Measurements from ENCODE around the gene PRSS2.
"Not testable (repeated sequence)": the region's sequence is repeated elsewhere in the genome, so short reads cannot be mapped to it uniquely, and the experiment has no call there.

PRSS2 gene

DNA sequence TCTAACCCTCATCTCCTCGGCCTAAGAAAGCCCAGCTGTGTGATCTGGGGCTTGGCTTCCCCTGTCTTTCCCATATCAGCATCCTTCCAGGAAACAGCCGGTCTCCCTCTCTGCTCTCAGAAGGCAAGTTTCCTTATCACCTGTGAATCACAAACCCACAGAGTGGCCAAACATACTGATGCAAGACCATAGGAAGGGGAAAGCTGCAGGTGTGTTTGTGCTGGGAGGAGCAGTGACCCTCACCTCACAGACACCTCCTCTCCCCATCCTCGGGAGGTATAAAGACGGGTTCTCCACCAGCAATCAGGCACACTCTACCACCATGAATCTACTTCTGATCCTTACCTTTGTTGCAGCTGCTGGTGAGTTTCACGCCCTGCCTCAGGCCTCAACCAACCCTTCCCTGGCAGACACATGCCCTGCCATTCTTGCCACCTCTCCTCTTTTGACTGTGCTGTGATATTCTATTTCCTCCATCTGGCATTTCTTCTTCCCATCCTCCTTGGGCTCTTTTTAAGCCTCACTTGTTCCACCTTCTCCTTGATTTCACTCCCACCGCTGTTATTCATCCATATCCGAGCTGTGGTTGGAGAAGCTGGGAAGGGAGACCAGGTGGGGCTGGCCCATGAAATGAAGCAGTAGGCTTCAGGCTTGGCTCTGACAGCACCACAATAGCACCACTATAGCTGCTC, at the start of gene PRSS2:
Gene PRSS2, plus strand, starts transcription at position 310 of the 692 bp plus-strand sequence. Its CDS starts 13 bp downstream, at position 323.
- H3K36me3 ChIP-seq (ENCODE audit: control insufficient read depth, insufficient read depth, low read length) = no peaks in the 10 kb centered on the region
- no peak within 1 kb of the TSS for H3K4me3 ChIP-seq (ENCODE audit: low read length)
- no peaks in the 10 kb centered on the region for H3K9me3 ChIP-seq (ENCODE audit: control insufficient read depth, low read length)
- H3K27me3 ChIP-seq (ENCODE audit: control insufficient read depth, insufficient read depth, low read length) = no peaks in the 10 kb centered on the region
- H3K9ac ChIP-seq (ENCODE audit: low read length) = no peak within 1 kb of the TSS
- no peaks in the 10 kb centered on the region for H3K4me1 ChIP-seq (ENCODE audit: control insufficient read depth, insufficient read depth, low read length)

DNA sequence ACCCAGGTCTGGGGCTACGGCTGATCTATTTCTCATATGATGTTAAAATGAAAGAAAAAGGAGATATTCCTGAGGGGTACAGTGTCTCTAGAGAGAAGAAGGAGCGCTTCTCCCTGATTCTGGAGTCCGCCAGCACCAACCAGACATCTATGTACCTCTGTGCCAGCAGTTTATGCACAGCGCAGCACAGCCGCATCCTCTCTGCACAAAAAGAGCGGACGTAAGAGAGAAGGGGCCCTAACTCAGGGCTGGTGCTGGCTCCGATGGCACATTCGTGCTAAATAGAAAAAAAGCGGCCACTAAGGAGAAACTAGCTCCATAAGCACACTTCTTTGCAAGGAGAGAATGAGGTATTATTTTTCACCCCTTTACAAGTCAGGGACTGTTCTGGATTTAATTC, 49.8 kb upstream of the PRSS2 start:
- Histone ChIP-seq H3K36me3 (ENCODE audit: control insufficient read depth, insufficient read depth, low read length) (no peaks in the 10 kb centered on the region), H3K4me3 (ENCODE audit: low read length) (no peak overlapping the region), H3K9me3 (ENCODE audit: control insufficient read depth, low read length) (no peaks in the 10 kb centered on the region), H3K4me1 (ENCODE audit: control insufficient read depth, insufficient read depth, low read length) (no peaks in the 10 kb centered on the region), H3K9ac (ENCODE audit: low read length) (no peak overlapping the region), H3K27me3 (ENCODE audit: control insufficient read depth, insufficient read depth, low read length) (no peaks in the 10 kb centered on the region)

DNA sequence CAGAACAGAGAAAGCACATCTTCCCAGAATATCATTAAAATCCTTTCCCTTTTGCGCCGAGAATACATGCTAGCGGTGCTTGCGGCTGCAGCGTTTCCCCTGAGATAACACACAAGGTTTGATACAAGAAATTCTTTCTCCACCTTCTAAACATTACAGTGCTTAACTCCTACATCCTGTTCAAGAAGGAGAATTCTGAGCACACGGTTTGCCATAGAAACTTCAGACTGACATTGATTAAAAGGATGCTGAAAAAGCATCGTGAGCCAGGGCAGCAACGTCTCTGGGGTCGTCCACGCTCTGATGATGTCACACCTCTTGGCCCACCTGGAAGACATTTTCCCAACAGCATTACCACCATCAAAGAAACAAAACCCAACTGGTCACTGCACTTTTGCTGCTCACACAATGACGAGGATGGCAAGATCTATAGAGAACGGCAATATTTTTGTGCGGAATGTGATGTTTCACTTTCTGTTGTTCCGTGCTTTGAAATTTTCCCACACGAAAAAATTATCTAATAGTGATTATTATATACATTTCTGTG, 48.4 kb upstream of the PRSS2 start:
- Histone ChIP-seq H3K27me3 (ENCODE audit: control insufficient read depth, insufficient read depth, low read length) (no peaks in the 10 kb centered on the region), H3K9me3 (ENCODE audit: control insufficient read depth, low read length) (no peaks in the 10 kb centered on the region), H3K4me3 (ENCODE audit: low read length) (no peak overlapping the region), H3K36me3 (ENCODE audit: control insufficient read depth, insufficient read depth, low read length) (no peaks in the 10 kb centered on the region), H3K9ac (ENCODE audit: low read length) (no peak overlapping the region), H3K4me1 (ENCODE audit: control insufficient read depth, insufficient read depth, low read length) (no peaks in the 10 kb centered on the region)

DNA sequence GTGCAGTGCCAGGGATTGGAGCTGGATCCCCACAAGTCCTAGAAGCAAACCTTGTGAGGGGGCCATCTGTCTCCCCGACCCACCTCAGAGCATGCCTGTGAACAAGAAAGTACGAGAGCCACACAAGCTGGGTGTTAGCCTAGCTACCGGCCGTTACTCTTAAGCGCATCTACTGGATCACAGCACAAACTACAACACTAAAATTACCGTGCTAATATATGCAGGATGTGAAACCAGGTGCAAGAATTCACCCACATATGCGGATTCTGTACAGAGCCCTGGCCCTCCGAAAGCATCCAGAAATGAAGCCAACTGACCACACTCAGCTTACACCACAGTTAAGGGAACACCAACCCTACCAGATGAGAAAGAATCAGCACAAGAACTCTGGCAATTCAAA, 37.5 kb upstream of the PRSS2 start:
- no peaks in the 10 kb centered on the region for H3K9me3 ChIP-seq (ENCODE audit: control insufficient read depth, low read length)
- no peaks in the 10 kb centered on the region for H3K36me3 ChIP-seq (ENCODE audit: control insufficient read depth, insufficient read depth, low read length)
- no peak overlapping the region for H3K9ac ChIP-seq (ENCODE audit: low read length)
- H3K4me3 ChIP-seq (ENCODE audit: low read length) = no peak overlapping the region
- H3K4me1 ChIP-seq (ENCODE audit: control insufficient read depth, insufficient read depth, low read length) = no peaks in the 10 kb centered on the region
- H3K27me3 ChIP-seq (ENCODE audit: control insufficient read depth, insufficient read depth, low read length) = no peaks in the 10 kb centered on the region

DNA sequence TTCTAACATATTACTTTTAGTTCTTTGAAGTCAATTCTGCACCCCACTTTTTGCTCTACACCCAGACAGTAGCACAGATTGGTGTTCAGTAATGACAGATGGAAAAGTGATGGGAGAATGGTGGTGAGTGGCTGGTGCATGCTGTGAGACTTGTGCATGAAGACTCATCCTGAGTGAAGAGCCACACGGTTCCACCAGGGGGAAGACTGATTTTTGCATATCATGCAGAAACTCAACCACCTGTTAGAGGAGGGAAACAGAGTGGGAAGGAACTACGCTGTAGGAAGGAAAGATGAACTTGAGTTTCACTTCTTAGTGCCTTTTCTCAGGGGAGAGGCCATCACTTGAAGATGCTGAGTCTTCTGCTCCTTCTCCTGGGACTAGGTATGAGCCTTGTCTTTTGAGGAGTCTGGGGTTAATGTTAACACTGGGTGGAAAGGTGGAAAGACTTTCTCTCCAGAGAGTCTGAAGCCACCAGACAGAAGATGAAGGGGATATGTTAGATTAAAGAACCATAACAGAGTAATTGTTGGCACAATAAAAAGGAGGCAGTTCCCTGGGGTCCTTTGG, 30.8 kb upstream of the PRSS2 start:
- H3K9me3 ChIP-seq (ENCODE audit: control insufficient read depth, low read length) = no peaks in the 10 kb centered on the region
- H3K4me1 ChIP-seq (ENCODE audit: control insufficient read depth, insufficient read depth, low read length) = no peaks in the 10 kb centered on the region
- H3K36me3 ChIP-seq (ENCODE audit: control insufficient read depth, insufficient read depth, low read length) = no peaks in the 10 kb centered on the region
- no peak overlapping the region for H3K4me3 ChIP-seq (ENCODE audit: low read length)
- no peaks in the 10 kb centered on the region for H3K27me3 ChIP-seq (ENCODE audit: control insufficient read depth, insufficient read depth, low read length)
- no peak overlapping the region for H3K9ac ChIP-seq (ENCODE audit: low read length)

DNA sequence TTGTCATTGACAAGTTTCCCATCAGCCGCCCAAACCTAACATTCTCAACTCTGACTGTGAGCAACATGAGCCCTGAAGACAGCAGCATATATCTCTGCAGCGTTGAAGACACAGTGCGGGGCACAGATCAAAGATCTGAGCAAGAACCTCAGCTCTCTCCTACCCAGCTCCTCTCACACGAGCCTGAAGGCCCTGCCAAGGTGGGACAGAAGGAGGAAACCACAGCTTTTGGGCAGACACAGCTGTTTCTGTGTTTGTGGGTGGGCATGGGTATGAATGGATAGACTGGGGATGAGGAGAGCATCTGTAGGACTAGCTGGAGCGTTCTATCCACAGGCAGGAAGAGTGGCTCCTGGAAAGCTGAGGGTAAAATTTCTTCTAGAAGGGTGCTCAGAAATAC, 30.0 kb upstream of the PRSS2 start:
- Histone ChIP-seq H3K4me3 (ENCODE audit: low read length) (no peak overlapping the region), H3K9ac (ENCODE audit: low read length) (no peak overlapping the region), H3K4me1 (ENCODE audit: control insufficient read depth, insufficient read depth, low read length) (no peaks in the 10 kb centered on the region), H3K27me3 (ENCODE audit: control insufficient read depth, insufficient read depth, low read length) (no peaks in the 10 kb centered on the region), H3K36me3 (ENCODE audit: control insufficient read depth, insufficient read depth, low read length) (no peaks in the 10 kb centered on the region), H3K9me3 (ENCODE audit: control insufficient read depth, low read length) (no peaks in the 10 kb centered on the region)

DNA sequence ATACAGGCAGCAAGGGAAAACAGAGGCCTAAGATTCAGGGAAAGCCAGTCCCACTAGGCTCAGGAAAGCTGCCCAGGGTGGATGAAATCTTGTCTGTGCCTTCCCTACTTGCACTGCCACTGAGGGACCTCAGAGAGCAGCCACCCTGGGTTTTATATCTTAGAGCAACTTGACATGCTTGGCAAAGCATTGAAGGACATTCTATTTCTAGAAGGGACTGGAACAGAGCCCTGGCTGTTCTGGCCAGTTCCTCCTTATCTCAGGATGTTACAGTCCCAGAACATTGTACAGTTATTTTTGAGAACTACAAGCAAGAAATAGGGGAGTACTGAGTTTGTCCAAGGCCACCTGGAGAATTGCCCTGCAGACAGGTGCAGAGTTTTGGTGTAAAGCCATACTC, 28.8 kb upstream of the PRSS2 start:
- not testable (repeated sequence) for H3K9ac ChIP-seq (ENCODE audit: low read length); H3K36me3 ChIP-seq (ENCODE audit: control insufficient read depth, insufficient read depth, low read length); H3K27me3 ChIP-seq (ENCODE audit: control insufficient read depth, insufficient read depth, low read length); H3K9me3 ChIP-seq (ENCODE audit: control insufficient read depth, low read length); H3K4me1 ChIP-seq (ENCODE audit: control insufficient read depth, insufficient read depth, low read length); H3K4me3 ChIP-seq (ENCODE audit: low read length)

DNA sequence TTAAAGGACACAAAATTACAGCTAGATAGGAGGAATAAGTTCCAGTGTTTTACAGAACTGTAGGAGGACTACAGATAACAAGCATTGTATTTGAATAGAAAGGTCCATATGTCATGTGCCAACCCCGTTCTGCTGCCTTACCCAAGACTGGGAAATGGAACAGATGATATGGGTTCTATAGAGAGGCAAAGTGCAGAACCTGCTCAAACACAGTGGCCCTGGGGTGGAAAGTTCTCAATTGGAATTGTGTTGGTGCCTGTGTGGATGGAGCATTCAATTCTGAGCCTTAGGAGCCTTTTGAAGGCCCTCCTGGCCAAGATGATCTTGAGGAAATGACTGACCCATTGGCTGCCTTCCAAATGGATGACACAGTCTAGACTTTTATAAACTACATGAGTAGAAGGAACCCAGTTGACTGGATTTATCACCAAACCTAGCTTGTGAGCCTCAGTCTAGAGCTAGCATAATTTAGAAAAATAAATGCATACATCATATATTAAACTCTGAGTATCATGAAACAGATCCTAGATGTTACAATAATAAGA, 25.6 kb upstream of the PRSS2 start:
- H3K4me3 ChIP-seq (ENCODE audit: low read length) = no peak overlapping the region

DNA sequence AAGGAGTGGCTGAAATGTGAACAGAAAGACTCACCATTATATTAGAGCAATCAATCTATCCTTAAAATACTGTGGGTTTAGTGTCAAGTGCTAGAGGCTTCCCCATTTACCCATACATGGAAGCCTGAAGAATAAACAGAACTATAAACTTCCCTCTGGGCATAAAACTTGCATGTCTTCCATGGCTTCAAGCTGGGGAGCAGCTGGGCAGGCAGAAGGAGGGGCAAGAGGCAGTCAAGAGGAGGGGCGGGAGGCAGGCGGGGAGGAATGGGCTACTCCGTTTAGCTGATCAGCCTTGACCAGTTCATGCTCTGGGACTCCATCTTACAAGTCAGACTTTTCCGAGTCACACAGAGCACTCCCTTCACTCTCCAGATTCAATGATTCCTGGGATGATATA, 25.0 kb upstream of the PRSS2 start:
- Histone ChIP-seq H3K9ac (ENCODE audit: low read length) (no peak overlapping the region), H3K27me3 (ENCODE audit: control insufficient read depth, insufficient read depth, low read length) (no peaks in the 10 kb centered on the region), H3K36me3 (ENCODE audit: control insufficient read depth, insufficient read depth, low read length) (no peaks in the 10 kb centered on the region), H3K9me3 (ENCODE audit: control insufficient read depth, low read length) (no peaks in the 10 kb centered on the region), H3K4me1 (ENCODE audit: control insufficient read depth, insufficient read depth, low read length) (no peaks in the 10 kb centered on the region), H3K4me3 (ENCODE audit: low read length) (no peak overlapping the region)

More for the DNA sequence above, 25.6 kb upstream of the PRSS2 start:
- no peaks in the 10 kb centered on the region for H3K36me3 ChIP-seq (ENCODE audit: control insufficient read depth, insufficient read depth, low read length)
- no peaks in the 10 kb centered on the region for H3K4me1 ChIP-seq (ENCODE audit: control insufficient read depth, insufficient read depth, low read length)
- no peaks in the 10 kb centered on the region for H3K27me3 ChIP-seq (ENCODE audit: control insufficient read depth, insufficient read depth, low read length)
- H3K9ac ChIP-seq (ENCODE audit: low read length) = no peak overlapping the region
- H3K9me3 ChIP-seq (ENCODE audit: control insufficient read depth, low read length) = no peaks in the 10 kb centered on the region

DNA sequence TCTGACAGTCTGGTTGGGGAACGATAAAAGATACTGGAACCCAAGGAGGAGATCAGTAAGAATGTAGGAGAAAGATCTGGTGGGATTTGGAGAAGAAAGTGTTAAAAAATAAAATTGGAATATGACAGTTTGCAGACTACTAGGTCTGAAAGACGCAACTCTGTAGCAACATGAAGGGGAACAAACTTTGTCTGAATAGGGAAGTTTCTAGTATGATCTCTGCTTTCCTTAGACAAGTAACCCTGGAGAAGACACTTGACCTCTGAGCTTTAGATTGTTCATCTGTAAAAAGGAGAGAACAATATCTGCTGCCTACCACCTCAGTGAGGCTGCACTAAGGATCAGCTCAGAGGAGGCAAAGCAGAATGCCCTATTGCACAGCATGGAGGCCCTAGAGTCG, 24.5 kb upstream of the PRSS2 start:
- no peaks in the 10 kb centered on the region for H3K27me3 ChIP-seq (ENCODE audit: control insufficient read depth, insufficient read depth, low read length)

DNA sequence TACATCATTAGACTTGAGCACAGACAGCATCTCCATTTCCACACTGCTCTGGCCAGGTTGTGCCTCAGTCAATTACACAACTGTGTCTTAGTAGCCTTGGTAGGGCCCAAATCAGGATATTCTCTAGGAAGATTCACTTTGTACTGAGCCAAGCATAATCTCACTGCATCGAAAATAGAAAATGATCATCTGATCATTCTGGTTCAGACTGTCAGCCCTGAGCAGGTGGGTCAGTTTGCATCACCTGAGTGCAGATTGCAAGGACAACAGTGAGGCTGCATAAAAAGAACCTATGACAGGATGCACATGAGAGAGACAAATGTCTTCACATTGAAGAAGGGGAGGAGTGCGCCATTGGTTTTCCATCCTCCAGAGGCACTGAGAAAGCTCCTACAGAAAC, 22.4 kb upstream of the PRSS2 start:
- H3K27me3 ChIP-seq (ENCODE audit: control insufficient read depth, insufficient read depth, low read length); H3K4me3 ChIP-seq (ENCODE audit: low read length); H3K36me3 ChIP-seq (ENCODE audit: control insufficient read depth, insufficient read depth, low read length); H3K9ac ChIP-seq (ENCODE audit: low read length); H3K4me1 ChIP-seq (ENCODE audit: control insufficient read depth, insufficient read depth, low read length); H3K9me3 ChIP-seq (ENCODE audit: control insufficient read depth, low read length): not testable (repeated sequence)

More for the DNA sequence above, 24.5 kb upstream of the PRSS2 start:
- Histone ChIP-seq H3K4me3 (ENCODE audit: low read length) (no peak overlapping the region), H3K4me1 (ENCODE audit: control insufficient read depth, insufficient read depth, low read length) (no peaks in the 10 kb centered on the region), H3K9ac (ENCODE audit: low read length) (no peak overlapping the region), H3K9me3 (ENCODE audit: control insufficient read depth, low read length) (no peaks in the 10 kb centered on the region), H3K36me3 (ENCODE audit: control insufficient read depth, insufficient read depth, low read length) (no peaks in the 10 kb centered on the region)

DNA sequence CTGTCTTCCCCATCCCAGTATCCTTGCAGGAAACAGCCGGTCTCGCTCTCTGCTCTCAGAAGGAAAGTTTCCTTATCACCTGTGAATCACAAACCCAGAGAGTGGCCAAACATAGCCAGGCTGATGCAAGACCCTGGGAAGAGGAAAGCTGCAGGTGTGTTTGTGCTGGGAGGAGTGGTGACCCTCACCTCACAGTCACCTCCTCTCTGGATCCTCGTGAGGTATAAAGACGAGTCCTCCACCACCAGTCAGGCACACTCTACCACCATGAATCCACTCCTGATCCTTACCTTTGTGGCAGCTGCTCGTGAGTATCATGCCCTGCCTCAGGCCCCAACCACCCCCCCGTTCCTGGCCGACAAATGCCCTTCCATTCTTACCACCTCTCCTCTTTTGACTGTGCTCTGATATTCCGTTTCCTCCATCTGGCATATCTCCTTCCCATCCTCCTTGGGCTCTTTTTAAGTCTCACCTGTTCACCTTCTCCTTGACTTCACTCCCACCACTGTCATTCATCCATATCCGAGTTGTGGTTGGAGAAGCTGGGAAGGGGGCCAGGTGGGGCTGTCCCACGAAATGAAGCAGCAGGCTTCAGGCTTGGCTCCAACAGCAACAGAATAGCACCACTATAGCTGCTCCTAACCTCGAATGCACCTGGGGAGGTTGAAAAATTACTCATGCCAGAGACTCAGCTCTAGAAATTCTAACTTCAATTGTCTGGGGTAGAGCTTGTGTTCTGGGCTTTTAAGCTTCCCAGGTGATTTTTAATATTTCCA, 21.4 kb upstream of the PRSS2 start, which contains the start of gene PRSS1:
Gene PRSS1, plus strand, starts transcription at position 255 of the 776 bp plus-strand sequence. Its CDS starts 13 bp downstream, at position 268.
- Histone ChIP-seq H3K4me3 (ENCODE audit: low read length) (no peak within 1 kb of the TSS), H3K9me3 (ENCODE audit: control insufficient read depth, low read length) (no peaks in the 10 kb centered on the region), H3K27me3 (ENCODE audit: control insufficient read depth, insufficient read depth, low read length) (no peaks in the 10 kb centered on the region), H3K36me3 (ENCODE audit: control insufficient read depth, insufficient read depth, low read length) (no peaks in the 10 kb centered on the region), H3K9ac (ENCODE audit: low read length) (no peak within 1 kb of the TSS), H3K4me1 (ENCODE audit: control insufficient read depth, insufficient read depth, low read length) (no peaks in the 10 kb centered on the region)

Measured in mucosa of stomach (tissue), 1 donor.